B cell (primary cell): ENCODE data around the gene OSBPL5.

Experiments used
- CTCF ChIP-seq: fragments of 200-600 bp; IDR thresholded peaks from one replicate; pipeline ENCODE4 v1.8.0; 2022; ENCODE audit warnings: antibody characterized with exemption, mild to moderate bottlenecking
- EZH2 ChIP-seq: IDR thresholded peaks from 2 replicates; pipeline ENCODE4 v1.6.1; 2012; ENCODE audit warnings: borderline replicate concordance, low read depth, mild to moderate bottlenecking, moderate library complexity, low read length; ENCODE audit not compliant: insufficient read depth, poor library complexity, severe bottlenecking

- TF ChIP-seq CTCF (no peak), EZH2 (no peak)
Measured at GRCh38 chr11:3208272-3208671, 43.2 kb upstream of the OSBPL5 start.
